NT2/D1 (cell line): ENCODE data around the gene ACVR2B.

Experiments used
- YY1 ChIP-seq: IDR thresholded peaks from 2 replicates; pipeline ENCODE4 v1.6.1; 2011; ENCODE audit not compliant: insufficient read length, insufficient read depth
- ZNF274 ChIP-seq: IDR thresholded peaks from 2 replicates; pipeline ENCODE4 v1.6.1; 2011; ENCODE audit warnings: mild to moderate bottlenecking, low read depth, low read length

DNA sequence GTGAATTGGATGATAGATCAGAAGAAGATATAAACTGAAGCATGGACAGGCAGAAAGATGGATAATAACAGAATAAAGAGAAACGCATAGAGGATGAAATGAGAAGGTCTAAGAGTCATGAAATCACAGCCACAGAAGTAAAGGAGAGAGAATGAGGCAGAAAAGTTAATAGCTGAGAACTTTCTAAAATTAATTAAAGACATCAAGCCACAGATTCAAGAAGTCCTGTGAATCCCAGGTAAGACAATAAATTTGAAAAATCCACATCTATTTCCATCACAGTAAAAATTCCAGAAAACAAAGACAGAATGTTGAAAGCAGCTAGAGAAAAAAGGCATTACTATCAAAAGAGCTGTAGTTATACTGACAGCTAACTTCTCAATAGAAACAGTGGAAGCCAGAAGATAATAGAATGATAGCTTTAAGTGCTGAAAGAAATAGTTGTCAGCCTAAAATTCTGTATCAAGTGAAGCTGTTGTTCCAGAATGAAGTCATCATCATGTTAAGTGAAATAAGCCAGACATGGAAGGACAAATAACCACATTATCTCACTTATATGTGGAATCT is 12.0 kb downstream of the ACVR2B start:
- TF ChIP-seq ZNF274, result no peak
- TF ChIP-seq YY1, result no peak
